Smooth muscle cell of the brain vasculature (primary cell): ENCODE results near the gene CXCL10.
"Not testable (repeated sequence)": the region's sequence is repeated elsewhere in the genome, so short reads cannot be mapped to it uniquely, and the experiment has no call there.

Experiments
- DNase-seq: peaks from one replicate; pipeline ENCODE4 v3.0.0-alpha.2; 2012; ENCODE audit warnings: low read depth, low spot score

CXCL10 gene

DNA sequence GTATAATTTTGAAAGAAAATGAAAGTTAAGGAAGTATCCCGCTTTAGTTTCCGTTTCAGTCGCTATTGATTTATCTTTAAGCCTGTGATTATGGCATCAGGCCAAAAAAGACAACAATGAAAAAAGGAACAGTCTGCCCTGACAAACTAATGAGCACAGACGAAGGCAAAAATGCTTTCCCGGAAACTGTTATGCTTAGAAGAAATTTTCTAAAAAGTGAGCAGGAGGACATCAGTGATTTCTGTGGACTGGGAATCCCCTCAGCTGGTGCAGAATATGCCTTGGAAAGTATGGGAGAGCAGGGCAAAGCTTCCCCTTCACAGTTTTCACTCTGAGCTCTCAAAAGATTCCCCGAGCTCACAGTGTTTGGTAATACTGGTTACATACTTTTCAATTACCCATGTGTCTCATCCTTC, 5.1 kb upstream of the CXCL10 start:
- DNase-seq = no peak

GRCh38 chr4:76024065-76024464, 768 bp upstream of the CXCL10 start:
- DNase-seq = no peak

DNA sequence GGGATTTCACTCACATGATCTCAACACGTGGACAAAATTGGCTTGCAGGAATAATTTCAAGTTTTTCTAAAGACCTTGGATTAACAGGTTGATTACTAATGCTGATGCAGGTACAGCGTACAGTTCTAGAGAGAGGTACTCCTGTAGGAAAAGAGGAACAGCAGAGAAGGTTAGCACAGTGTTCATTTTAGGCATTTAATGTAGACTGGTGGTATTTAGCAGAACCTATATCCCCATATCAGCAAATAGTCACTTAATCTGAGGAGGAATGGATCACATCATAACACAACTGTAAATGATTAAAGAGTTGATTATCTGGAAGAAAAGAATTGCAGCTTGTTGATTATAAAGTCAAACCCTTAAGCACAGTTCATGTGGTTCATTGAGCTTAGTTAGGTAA, 620 bp downstream of the CXCL10 start:
- no peak for DNase-seq

DNA sequence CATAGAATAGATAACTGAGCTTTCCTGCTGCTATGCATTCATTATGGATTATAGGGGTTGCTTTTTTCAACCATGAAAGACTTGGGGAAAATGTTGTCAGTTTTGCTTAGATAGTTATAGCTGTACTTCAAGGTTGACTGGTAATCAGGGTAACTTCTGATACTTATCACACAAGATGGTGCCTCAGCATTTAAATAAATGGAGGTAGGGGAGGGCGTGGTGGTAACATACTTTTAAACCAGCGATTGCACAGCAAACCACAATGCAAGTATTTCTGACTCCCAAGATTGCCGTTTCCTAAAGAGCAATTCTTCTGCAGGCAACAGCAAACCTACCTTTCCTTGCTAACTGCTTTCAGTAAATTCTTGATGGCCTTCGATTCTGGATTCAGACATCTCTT, 1.3 kb downstream of the CXCL10 start:
- DNase-seq = no peak

DNA sequence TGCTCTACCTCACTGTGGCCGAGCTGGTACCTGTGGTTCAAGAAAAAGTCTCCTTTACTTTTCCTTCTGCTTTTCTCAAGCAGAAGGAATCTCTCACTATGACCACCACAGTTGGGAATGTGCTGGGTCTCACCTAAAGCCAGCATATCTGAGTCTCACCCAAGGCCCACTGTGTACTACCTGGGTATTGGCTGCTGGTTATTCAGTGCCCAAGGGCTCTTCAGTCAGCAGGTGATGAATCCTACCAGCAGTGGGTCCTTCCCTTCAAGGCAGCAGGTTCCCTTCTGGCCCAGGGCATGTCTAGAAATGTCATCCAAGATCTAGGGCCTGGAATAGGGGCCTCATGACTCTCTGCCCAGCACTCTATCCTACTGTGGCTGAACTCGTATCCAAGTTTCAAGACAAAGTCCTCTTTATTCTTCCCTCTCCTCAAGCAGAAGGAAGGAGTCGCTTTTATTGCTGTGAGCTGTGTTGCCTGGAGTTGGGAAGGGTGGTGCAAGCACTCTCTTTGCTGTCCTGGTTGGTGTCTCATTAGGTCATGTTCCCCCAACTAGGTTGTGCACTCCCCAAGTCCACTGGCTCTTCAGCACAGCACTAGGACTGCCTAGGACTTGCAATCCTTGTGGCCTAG, 6.1 kb downstream of the CXCL10 start:
- no peak for DNase-seq

DNA sequence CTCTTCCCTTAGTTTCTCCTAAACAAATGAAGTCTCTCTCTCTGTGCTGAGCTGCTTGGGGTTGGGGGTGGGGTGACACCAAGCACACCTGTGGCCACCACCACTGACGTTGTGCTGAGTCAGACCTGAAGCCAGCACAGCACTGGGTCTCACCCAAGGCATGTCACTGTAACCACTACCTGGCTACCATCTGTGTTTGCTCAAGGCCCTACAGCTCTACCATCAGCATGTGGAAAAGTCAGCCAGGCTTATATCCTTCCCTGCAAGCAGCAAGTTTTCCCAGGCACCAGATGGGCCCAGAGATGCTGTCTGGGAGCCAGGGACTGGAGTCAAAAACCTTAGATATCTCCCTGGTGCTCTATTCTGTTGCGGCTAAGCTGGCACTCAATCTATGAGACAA, 6.9 kb downstream of the CXCL10 start:
- DNase-seq = no peak

GRCh38 chr4:76013540-76013939, 9.8 kb downstream of the CXCL10 start:
- no peak for DNase-seq

GRCh38 chr4:76012388-76012801, 10.9 kb downstream of the CXCL10 start:
- DNase-seq = peak; percentile 17

DNA sequence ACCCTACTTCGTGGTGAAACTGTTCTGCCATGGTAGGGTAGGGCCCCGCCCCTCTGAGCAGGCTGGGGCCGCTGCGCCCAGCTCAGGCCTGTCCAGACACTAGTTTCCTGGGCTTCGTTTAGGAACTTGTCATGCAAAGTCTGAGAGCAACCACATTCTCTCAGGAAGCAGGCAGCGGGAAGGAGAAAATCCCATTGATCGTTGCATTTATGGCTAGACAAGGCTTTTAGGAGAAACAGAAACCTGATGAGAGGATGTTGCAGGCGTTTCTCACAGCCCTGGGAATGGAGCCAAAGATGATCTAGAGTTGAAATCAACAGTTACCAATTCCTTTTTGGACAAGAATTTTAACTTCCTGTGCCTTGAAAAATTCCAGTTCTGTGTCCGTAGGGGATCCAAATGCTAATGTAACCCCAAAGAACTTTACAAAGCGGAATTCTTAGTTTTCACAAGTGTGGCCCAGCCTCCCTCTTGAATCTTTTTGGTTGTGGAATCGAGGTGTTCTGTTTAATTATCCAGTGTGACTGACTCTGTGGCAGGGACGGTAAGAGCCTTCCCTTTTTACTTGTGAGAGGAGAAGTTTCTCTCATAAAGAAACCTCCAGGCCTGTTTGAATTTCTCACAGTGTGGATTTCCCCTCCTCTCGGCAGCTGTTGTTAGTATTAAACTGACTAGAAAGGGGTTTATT, 11.5 kb downstream of the CXCL10 start:
- DNase-seq = peak; percentile 55

GRCh38 chr4:76011018-76011670, 12.2 kb downstream of the CXCL10 start:
- no peak for DNase-seq

- no peak for DNase-seq
These were observed 12.7 kb downstream of the CXCL10 start for GRCh38 chr4:76010576-76010975.

GRCh38 chr4:76009311-76009710, 14.0 kb downstream of the CXCL10 start:
- DNase-seq = no peak

GRCh38 chr4:76007089-76007862, 16.0 kb downstream of the CXCL10 start, which contains the start of gene CXCL9:
TSS of gene CXCL9 (minus strand) at chr4:76007509. CDS start at chr4:76007449, 60 bp downstream.
- no peak for DNase-seq

GRCh38 chr4:76003620-76004019, 19.7 kb downstream of the CXCL10 start:
- DNase-seq = no peak

DNA sequence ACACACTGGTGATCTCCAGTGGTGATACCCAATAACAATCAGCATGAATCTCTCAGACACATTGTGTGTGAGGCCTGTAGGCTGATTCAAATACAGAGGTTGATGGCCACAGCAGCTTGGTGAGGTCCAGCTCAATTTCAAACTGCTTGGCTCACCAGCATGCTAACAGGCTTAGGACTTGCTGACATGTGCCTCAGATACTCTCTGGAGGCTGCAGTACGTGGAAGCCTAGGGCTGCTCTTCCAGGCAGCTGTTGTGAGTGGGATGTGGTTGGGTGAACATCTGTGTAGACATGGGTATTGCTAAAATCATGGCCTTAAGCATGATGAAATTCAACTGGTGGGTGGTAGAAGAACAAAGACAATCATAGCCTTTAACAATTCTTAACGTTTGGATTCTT, 20.3 kb downstream of the CXCL10 start:
- no peak for DNase-seq

DNA sequence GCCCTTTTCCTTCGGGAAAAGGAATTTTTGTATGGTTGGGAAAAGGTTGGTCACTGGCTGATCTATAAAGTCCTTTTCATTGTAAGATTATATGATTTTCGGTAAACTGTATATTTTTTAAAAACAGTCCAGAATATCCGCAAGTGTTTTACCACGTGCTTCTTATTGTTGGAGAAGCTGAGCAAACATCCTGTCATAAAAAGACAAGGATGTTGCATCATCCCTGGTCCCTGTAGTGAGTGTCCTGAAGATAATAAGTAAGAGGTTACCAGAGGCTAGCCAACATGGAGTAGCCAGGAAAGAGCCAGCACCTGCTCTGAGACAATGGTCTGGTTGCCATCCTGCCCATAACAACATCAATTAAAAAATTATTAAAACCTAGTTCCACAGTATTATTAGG, 21.1 kb downstream of the CXCL10 start:
- DNase-seq = no peak

GRCh38 chr4:76001700-76002099, 21.6 kb downstream of the CXCL10 start:
- no peak for DNase-seq

DNA sequence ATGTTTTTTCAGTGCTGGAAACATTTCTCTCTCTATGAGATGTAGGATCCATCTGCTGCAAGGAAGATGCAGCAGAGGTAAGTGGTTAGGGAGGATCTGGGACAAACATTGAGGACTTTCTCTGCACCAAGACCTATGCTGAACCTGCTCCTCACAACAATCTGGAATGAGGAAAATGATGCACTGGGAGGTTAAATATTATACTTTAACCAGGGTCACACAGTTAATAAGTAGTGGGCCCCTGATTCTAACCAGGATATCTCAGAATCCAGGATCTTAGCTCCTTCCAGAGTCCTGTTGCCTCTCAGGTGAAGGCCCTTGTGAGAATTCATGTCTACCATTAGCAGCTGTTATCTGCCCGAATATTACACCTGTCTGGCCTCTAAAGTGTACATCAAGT, 23.0 kb downstream of the CXCL10 start:
- DNase-seq = no peak

GRCh38 chr4:75998525-75999147, 24.7 kb downstream of the CXCL10 start:
- not testable (repeated sequence) for DNase-seq

DNA sequence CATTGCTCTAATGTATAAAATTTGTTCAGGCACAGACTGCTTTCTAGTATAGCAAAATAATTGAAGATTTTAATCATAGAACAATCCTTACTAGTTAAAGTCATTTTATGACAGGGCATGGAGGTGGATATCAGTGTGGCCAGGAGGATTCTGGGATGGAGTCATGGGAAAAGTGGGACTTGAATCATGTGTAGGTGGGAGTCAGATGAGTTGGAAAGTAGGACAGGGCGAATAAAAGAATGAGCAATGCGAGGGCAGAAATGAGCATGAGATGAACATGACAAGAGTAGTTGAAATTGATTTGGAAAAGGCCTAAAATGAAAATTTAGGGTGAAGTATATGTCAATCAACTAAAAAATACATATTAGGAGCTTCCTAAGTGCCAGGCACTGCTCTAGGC, 25.4 kb downstream of the CXCL10 start:
- DNase-seq = no peak

DNA sequence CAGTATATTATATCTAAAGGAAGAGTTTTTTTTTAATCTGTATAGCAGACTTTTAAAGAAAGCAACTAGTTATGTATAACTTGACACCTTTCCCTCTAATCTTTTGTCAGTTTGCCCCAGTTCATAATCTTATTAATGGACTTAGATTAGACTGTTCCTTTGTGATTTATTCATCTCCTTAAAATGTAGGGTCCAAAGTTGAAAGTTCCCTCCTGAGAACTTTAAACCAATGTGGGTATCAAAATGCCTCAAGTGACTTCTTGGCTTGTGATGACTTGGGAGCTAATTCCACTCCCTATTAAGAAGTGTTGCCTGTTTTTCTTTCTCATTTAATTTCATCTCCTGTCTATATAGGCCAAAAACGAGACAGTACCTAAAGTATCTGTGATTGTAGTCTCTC, 26.2 kb downstream of the CXCL10 start:
- no peak for DNase-seq

- DNase-seq = peak; percentile 17
These were observed 27.6 kb downstream of the CXCL10 start for GRCh38 chr4:75995727-75996126.
